Measurements from ENCODE around the gene HRH4. TPM values are rescaled to one million over a fixed set of nuclear protein-coding genes. Genes with fewer than 3 reads are reported as not detected.

The HRH4 gene
- total RNA-seq, 2 donors from 2014 or later = 0.20 TPM; not detected in 1

DNA sequence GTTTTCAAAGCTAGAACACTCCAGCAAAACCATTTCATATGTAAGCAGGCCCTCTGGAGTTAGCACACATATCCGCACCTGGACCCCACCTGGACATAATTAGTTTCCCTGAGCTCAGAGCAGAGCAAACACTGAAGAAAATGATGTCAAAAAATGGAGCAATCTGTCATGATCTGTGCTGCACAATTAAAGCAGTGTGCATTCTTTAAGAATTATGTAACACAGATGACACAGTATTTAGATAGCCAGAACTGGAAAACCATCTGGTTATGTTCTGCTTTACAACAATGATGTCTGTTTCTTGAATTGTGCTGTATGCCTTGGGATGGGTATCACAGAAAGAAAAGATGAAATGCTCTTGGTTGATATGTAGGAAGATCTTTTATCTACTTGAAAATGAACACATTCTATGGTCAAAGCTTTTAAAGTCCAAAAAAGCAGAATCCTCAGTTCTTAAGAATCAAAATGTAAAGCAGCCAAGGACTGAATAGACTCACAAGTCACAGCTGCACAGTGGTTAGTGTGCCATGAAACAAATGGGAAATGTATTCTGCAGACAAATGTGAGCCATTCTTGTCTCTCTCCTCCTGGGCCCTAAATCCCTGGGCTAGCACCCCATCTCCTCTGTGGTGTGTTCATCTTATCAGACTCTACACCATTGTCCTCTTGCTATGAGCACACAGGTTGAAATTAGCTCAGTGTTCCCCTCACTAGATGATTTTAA lies 36.8 kb downstream of the HRH4 start:
- Histone ChIP-seq H3K4me3 (ENCODE audit: low read length) (no peak overlapping the region), H3K27me3 (ENCODE audit: control insufficient read depth, insufficient read depth, low read length, poor library complexity, severe bottlenecking) (no peaks in the 10 kb centered on the region), H3K9me3 (ENCODE audit: control insufficient read depth, low read length) (peaks cover 7% of the 10 kb centered on the region), H3K9ac (ENCODE audit: extremely low read depth, low read length, poor library complexity, severe bottlenecking) (no peak overlapping the region), H3K4me1 (ENCODE audit: control insufficient read depth, insufficient read depth, low read length) (no peaks in the 10 kb centered on the region), H3K36me3 (ENCODE audit: control insufficient read depth, insufficient read depth, low read length) (no peaks in the 10 kb centered on the region), H3K27ac (ENCODE audit: low read depth, low read length) (no peak overlapping the region)
- Mint-ChIP-seq H3K27me3 (ENCODE audit: insufficient read depth) (no peaks in the 10 kb centered on the region), H3K36me3 (ENCODE audit: low read depth) (no peaks in the 10 kb centered on the region), H3K27ac (no peak overlapping the region), H3K9me3 (no peaks in the 10 kb centered on the region), H3K4me3 (no peak overlapping the region), H3K4me1 (peaks cover 4% of the 10 kb centered on the region)
- no peak for DNase-seq
- WGBS, 2 experiments (ENCODE audit: insufficient coverage in 1 of 2, insufficient read length in 1 of 2) = 100% methylated on average over 1 of the region's 1 CpG
- TF ChIP-seq, protein P1, sequence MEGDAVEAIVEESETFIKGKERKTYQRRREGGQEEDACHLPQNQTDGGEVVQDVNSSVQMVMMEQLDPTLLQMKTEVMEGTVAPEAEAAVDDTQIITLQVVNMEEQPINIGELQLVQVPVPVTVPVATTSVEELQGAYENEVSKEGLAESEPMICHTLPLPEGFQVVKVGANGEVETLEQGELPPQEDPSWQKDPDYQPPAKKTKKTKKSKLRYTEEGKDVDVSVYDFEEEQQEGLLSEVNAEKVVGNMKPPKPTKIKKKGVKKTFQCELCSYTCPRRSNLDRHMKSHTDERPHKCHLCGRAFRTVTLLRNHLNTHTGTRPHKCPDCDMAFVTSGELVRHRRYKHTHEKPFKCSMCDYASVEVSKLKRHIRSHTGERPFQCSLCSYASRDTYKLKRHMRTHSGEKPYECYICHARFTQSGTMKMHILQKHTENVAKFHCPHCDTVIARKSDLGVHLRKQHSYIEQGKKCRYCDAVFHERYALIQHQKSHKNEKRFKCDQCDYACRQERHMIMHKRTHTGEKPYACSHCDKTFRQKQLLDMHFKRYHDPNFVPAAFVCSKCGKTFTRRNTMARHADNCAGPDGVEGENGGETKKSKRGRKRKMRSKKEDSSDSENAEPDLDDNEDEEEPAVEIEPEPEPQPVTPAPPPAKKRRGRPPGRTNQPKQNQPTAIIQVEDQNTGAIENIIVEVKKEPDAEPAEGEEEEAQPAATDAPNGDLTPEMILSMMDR (conservative IDR thresholded peaks at IDR 0.05) = no peak

DNA sequence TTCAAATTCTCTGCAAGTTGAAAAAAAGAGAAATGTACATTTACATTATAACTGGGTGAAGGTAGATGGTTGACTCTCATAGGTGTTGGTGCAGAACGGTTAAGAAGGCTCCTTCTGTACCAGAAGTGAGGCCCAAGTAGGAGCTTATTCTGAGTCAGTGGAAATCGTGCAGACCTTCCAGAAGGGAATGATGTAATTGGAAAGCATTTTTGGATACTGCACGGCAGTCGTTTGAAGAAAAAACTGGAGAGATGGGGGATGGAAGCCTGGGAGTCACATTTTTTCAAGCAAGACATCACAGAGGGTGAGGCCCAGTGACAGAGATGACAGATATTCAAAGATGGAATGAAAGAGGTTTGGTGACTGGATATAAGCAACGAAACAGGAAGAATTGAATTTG lies 39.4 kb downstream of the HRH4 start:
- Histone ChIP-seq H3K27ac (ENCODE audit: low read depth, low read length) (no peak overlapping the region), H3K4me1 (ENCODE audit: control insufficient read depth, insufficient read depth, low read length) (no peaks in the 10 kb centered on the region), H3K27me3 (ENCODE audit: control insufficient read depth, insufficient read depth, low read length, poor library complexity, severe bottlenecking) (no peaks in the 10 kb centered on the region), H3K36me3 (ENCODE audit: control insufficient read depth, insufficient read depth, low read length) (no peaks in the 10 kb centered on the region), H3K4me3 (ENCODE audit: low read length) (no peak overlapping the region), H3K9ac (ENCODE audit: extremely low read depth, low read length, poor library complexity, severe bottlenecking) (no peak overlapping the region), H3K9me3 (ENCODE audit: control insufficient read depth, low read length) (no peaks in the 10 kb centered on the region)
- WGBS, 2 experiments (ENCODE audit: insufficient coverage in 1 of 2, insufficient read length in 1 of 2) = 91 to 97% methylated on average over 5 of the region's 5 CpGs
- no peaks in the 10 kb centered on the region for H3K27me3 Mint-ChIP-seq (ENCODE audit: insufficient read depth)
- no peaks in the 10 kb centered on the region for H3K9me3 Mint-ChIP-seq
- no peak overlapping the region for H3K4me3 Mint-ChIP-seq
- no peaks in the 10 kb centered on the region for H3K36me3 Mint-ChIP-seq (ENCODE audit: low read depth)
- peaks cover 12% of the 10 kb centered on the region for H3K4me1 Mint-ChIP-seq
- no peak for DNase-seq
- no peak overlapping the region for H3K27ac Mint-ChIP-seq
- TF ChIP-seq, protein P1 (conservative IDR thresholded peaks at IDR 0.05) = no peak

DNA sequence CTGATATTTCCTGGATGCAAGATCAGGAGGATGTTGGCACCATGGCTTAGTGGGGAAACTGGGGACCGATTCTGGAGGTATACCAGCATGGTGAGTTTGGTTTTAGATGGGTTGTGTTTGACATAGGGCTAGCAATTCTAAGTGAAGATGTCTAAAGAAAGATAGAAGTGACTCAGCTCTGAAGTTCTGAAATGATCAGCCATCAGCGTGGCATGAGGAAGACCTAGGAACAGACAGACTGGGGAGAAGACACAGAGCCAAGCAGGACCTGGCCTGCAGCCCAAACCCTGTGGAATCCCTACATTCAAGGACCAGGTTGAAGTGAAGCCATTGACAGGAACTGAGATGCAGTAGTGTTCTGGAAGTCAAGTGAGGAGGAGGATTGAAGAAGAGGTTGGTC lies 39.8 kb downstream of the HRH4 start:
- H3K4me3 ChIP-seq (ENCODE audit: low read length) = no peak overlapping the region
- H3K9ac ChIP-seq (ENCODE audit: extremely low read depth, low read length, poor library complexity, severe bottlenecking) = no peak overlapping the region
- no peak for DNase-seq
- H3K36me3 ChIP-seq (ENCODE audit: control insufficient read depth, insufficient read depth, low read length) = no peaks in the 10 kb centered on the region
- H3K36me3 Mint-ChIP-seq (ENCODE audit: low read depth) = no peaks in the 10 kb centered on the region
- no peak overlapping the region for H3K4me3 Mint-ChIP-seq
- TF ChIP-seq, protein P1 (conservative IDR thresholded peaks at IDR 0.05) = no peak
- no peak overlapping the region for H3K27ac ChIP-seq (ENCODE audit: low read depth, low read length)
- H3K27me3 ChIP-seq (ENCODE audit: control insufficient read depth, insufficient read depth, low read length, poor library complexity, severe bottlenecking) = no peaks in the 10 kb centered on the region
- peaks cover 12% of the 10 kb centered on the region for H3K4me1 Mint-ChIP-seq
- H3K27ac Mint-ChIP-seq = no peak overlapping the region
- WGBS, 2 experiments (ENCODE audit: insufficient coverage in 1 of 2, insufficient read length in 1 of 2) = 84 to 92% methylated on average over 1 to 2 of the region's 2 CpGs
- no peaks in the 10 kb centered on the region for H3K9me3 ChIP-seq (ENCODE audit: control insufficient read depth, low read length)
- H3K27me3 Mint-ChIP-seq (ENCODE audit: insufficient read depth) = no peaks in the 10 kb centered on the region
- no peaks in the 10 kb centered on the region for H3K9me3 Mint-ChIP-seq
- H3K4me1 ChIP-seq (ENCODE audit: control insufficient read depth, insufficient read depth, low read length) = no peaks in the 10 kb centered on the region

Data from endodermal cell (in vitro differentiated cells).